Fibroblast of the aortic adventitia (primary cell): ENCODE measurements around the gene SMIM44. TPM values are rescaled to one million over a fixed set of nuclear protein-coding genes. Genes with fewer than 3 reads are reported as not detected.

ENCODE experiments used
- DNase-seq: peaks from one replicate; pipeline ENCODE4 v3.0.0-alpha.2; 2010; ENCODE audit warnings: low read depth
- H3K4me3 ChIP-seq: 2 replicates; pipeline ENCODE4 v1.5.1; 2011; ENCODE audit warnings: low read depth, mild to moderate bottlenecking, control low read depth, low read length, moderate library complexity
- CTCF ChIP-seq: IDR thresholded peaks from 2 replicates; pipeline ENCODE4 v1.5.1; 2011; ENCODE audit warnings: mild to moderate bottlenecking, low read length, control low read depth, inconsistent platforms; ENCODE audit not compliant: insufficient read depth
- total RNA-seq: library from RNA; depleted of rRNA; stranded (reverse); fragments of >200 nt; gene quantifications from 2 replicates; pipeline ENCODE4 v1.2.3, GENCODE V29; 2012; ENCODE audit warnings: low replicate concordance

Gene SMIM44
- total RNA-seq, 1 donor, result not detected

- peak overlapping the region; percentile 81 for H3K4me3 ChIP-seq
- DNase-seq, result no peak
- no peak for TF ChIP-seq CTCF
Measured at GRCh38 chr19:3506384-3507340, 23.4 kb upstream of the SMIM44 start.

DNA sequence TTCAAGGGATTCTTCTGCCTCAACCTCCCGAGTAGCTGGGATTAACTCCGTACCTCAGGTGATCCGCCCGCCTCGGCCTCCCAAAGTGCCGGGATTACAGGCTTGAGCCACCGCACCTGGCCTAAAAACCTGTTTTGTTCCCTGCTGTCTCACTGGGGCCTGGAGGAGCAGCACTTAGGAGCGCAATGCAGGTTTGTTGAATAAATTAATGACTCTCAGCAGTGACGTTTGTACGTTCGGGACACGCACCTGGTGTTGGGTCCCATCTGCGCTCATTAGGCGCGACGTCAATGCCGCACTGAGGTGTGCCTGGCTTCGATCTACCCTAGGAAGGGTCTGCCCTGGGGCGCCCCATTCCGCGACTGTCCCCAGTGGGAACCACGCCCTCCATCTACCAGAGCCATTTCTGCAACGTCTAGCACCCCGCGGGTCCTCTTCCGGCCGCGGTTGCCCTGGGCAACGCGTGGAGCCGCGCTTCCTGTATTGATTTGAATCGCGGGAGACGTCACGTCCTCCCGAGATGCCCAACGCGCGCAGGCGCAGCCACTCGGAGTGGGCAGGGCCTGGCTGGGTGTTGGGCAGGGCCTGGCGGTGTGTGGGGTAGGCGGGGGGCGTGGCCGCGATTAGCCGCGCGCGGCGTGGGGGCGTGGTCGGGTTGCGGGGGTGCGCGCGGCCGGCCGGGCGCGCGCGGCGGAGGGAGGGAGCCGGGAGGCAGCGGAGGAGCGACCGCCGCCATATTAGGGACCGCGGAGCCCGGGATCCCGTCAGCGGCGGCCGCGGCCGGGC is 22.6 kb upstream of the SMIM44 start, which contains the start of gene FZR1:
Gene FZR1, plus strand, starts transcription at position 714 of the 786 bp plus-strand sequence. CDS start 16,679 bp downstream, outside the sequence.
- no peak for TF ChIP-seq CTCF
- DNase-seq, result peak; percentile 97
- peak within 1 kb of the TSS; percentile 90 for H3K4me3 ChIP-seq

DNA sequence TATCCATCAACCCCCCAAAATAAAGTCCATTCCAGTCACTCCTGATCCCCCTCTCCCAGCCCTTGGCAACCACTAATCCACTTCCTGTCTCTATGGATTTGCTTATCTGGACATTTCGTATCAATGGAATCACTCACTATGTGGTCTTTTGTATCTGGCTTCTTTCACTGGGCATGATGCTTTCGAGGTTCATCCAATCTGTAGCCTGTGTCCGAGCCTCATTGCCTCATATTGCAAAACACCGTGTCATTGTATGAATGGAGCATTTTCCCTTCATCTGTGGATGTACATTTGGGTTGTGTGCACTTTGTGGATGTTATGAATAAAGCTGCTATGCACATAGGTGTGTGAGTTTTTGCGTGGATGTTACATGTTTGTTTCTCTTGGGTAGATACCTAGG is 21.5 kb upstream of the SMIM44 start:
- TF ChIP-seq CTCF, result no peak
- no peak overlapping the region for H3K4me3 ChIP-seq

GRCh38 chr19:3503036-3503572 is 19.9 kb upstream of the SMIM44 start:
- no peak for DNase-seq
- no peak overlapping the region for H3K4me3 ChIP-seq
- no peak for TF ChIP-seq CTCF

More for the DNA sequence above, 21.5 kb upstream of the SMIM44 start:
- DNase-seq, result no peak

- H3K4me3 ChIP-seq, result no peak overlapping the region
- no peak for DNase-seq
- no peak for TF ChIP-seq CTCF
Measured at GRCh38 chr19:3501780-3502179, 18.5 kb upstream of the SMIM44 start.

DNA sequence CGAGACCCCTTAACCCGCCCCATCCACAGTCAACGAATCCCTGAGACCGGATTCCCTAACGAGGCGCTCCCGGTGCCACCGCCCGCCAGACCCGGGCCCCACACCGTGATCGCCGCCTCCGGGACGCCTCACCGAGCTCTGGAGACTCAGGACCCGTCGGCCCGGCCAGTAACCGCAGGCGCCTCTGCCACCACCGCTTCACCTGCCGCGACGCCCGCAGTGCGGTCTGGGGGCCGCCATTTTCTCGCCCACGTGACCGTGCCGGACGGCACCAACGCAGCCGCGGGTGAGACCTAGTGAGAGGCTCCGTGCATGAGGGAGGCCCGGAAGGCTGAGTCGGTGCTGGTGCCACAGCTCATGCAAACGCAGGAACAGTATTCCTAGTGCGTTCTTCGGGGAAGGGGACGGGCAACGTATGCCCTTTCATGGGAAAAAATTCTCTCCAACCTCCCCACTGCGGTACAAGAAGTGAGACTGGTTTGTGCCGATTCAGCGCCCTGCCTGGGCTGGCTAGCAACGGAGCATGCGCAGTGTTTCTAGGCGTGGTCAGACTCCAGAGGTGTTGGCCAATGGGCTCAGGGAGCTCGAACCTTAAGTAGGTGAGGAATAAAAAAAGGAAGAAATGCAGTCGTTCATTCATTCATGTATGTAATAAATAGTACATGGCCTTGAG is 17.3 kb upstream of the SMIM44 start, which contains the start of gene DOHH:
Gene DOHH, minus strand, starts transcription at position 246 of the 673 bp plus-strand sequence. CDS start 3,860 bp downstream, outside the sequence.
- TF ChIP-seq CTCF, result no peak
- peak; percentile 98 for DNase-seq

More for the DNA sequence above, 17.3 kb upstream of the SMIM44 start, which contains the start of gene DOHH:
- H3K4me3 ChIP-seq, result peak within 1 kb of the TSS; percentile 98
